B cell (primary cell): Measurements from ENCODE around the gene SNRNP27. TPM values are rescaled to one million over a fixed set of nuclear protein-coding genes. Genes with fewer than 3 reads are reported as not detected.

Experiments used
- ATAC-seq: fragments of 200-7000 bp; cut with Tn5 transposase; one replicate; pipeline ENCODE4 v1.10.0; 2021; ENCODE audit warnings: low read depth, mild to moderate bottlenecking, moderate number of reproducible peaks, moderate library complexity
- CTCF ChIA-PET: fragments of 350-600 bp; sonication (Branson Sonifier 250); formaldehyde crosslinking; loops from one replicate; lab custom pipeline; 2021; ENCODE audit warnings: antibody characterized with exemption, inconsistent platforms; lab: Charles Lee
- POLR2A ChIA-PET: fragments of 350-600 bp; sonication (Branson Sonifier 250); formaldehyde crosslinking; loops from one replicate; lab custom pipeline; 2021; ENCODE audit warnings: antibody characterized with exemption; lab: Charles Lee
- DNase-seq: peaks from one replicate; pipeline ENCODE4 v3.0.0; 2013
- H2AFZ ChIP-seq: 2 replicates; pipeline ENCODE4 v1.6.1; 2012; ENCODE audit warnings: mild to moderate bottlenecking, low read depth, low read length; ENCODE audit not compliant: insufficient read depth, poor library complexity, severe bottlenecking
- H3K27ac ChIP-seq, 2 donors: 1 replicate in 1 of 2; 2 replicates in 1 of 2; pipeline ENCODE4 v1.5.1; 2012 to 2013; ENCODE audit warnings: low read length in 2 of 2, mild to moderate bottlenecking in 2 of 2, moderate library complexity in 1 of 2
- H3K27me3 ChIP-seq, 4 experiments: fragments of 200-600 bp in 1 of 4; sonication (generic) in 1 of 4; replicated peaks in 1 of 4; 1 replicate in 2 of 4; 2 replicates in 2 of 4; pipeline versions ENCODE4 v1.6.1 to v1.7.0; 2013 to 2016; ENCODE audit warnings: low read length in 3 of 4, mild to moderate bottlenecking in 2 of 4, mixed read lengths in 1 of 4, moderate library complexity in 1 of 4; ENCODE audit not compliant: insufficient read depth in 4 of 4, control insufficient read depth in 3 of 4; ENCODE audit errors: control extremely low read depth in 1 of 4
- H3K36me3 ChIP-seq, 2 experiments: replicated peaks in 1 of 2; 1 replicate in 1 of 2; 2 replicates in 1 of 2; pipeline versions ENCODE4 v1.6.1 to v1.7.1; 2013; ENCODE audit warnings: low read length in 1 of 2; ENCODE audit not compliant: insufficient read depth in 2 of 2, control insufficient read depth in 1 of 2; ENCODE audit errors: control extremely low read depth in 1 of 2, extremely low read depth in 1 of 2
- H3K4me1 ChIP-seq, 2 donors: fragments of 200-600 bp in 1 of 2; sonication (generic) in 1 of 2; 1 replicate in 1 of 2; 2 replicates in 1 of 2; pipeline versions ENCODE4 v1.5.1 to v1.6.1; 2013 to 2017; ENCODE audit warnings: low read length in 2 of 2; ENCODE audit not compliant: control insufficient read depth in 2 of 2, insufficient read depth in 2 of 2
- H3K4me2 ChIP-seq: replicated peaks from 2 replicates; pipeline ENCODE3; 2012; ENCODE audit warnings: mild to moderate bottlenecking, low read depth, low read length; ENCODE audit not compliant: poor library complexity, severe bottlenecking
- H3K4me3 ChIP-seq, 5 experiments: fragments of 200-600 bp in 1 of 5; sonication (generic) in 1 of 5; 1 replicate in 3 of 5; 2 replicates in 2 of 5; pipeline versions ENCODE4 v1.5.1 to v1.7.0; 2011 to 2016; ENCODE audit warnings: low read length in 4 of 5, mild to moderate bottlenecking in 4 of 5, low read depth in 2 of 5, control low read depth in 1 of 5, moderate library complexity in 1 of 5; ENCODE audit not compliant: insufficient read depth in 1 of 5; ENCODE audit errors: control extremely low read depth in 1 of 5, extremely low read depth in 1 of 5
- H3K79me2 ChIP-seq: fragments of 200-600 bp; sonication (generic); one replicate; pipeline ENCODE4 v1.6.0; 2016; ENCODE audit warnings: low read length; ENCODE audit not compliant: control insufficient read depth, insufficient read depth
- H3K9ac ChIP-seq: fragments of 200-600 bp; sonication (generic); 2 replicates; pipeline ENCODE4 v1.6.1; 2017; ENCODE audit warnings: mild to moderate bottlenecking, low read length, moderate library complexity
- H3K9me3 ChIP-seq, 3 donors: one replicate each; pipeline versions ENCODE4 v1.6.1 to v1.7.1; 2013; ENCODE audit warnings: low read length in 2 of 3; ENCODE audit not compliant: control insufficient read depth in 2 of 3, insufficient read depth in 1 of 3; ENCODE audit errors: control extremely low read depth in 1 of 3
- H4K20me1 ChIP-seq: 2 replicates; pipeline ENCODE4 v1.6.0; 2012; ENCODE audit warnings: mild to moderate bottlenecking, low read length; ENCODE audit not compliant: insufficient read depth, control insufficient read depth, poor library complexity, severe bottlenecking
- H3K27ac Mint-ChIP-seq: one replicate; pipeline ENCODE4 v1.8.0; 2021; ENCODE audit warnings: mixed read lengths
- H3K27me3 Mint-ChIP-seq: one replicate; pipeline ENCODE4 v1.8.0; 2021; ENCODE audit warnings: mixed read lengths
- H3K4me1 Mint-ChIP-seq: one replicate; pipeline ENCODE4 v1.8.0; 2021; ENCODE audit warnings: mixed read lengths
- H3K4me3 Mint-ChIP-seq: one replicate; pipeline ENCODE4 v1.8.0; 2021; ENCODE audit warnings: mixed read lengths
- H3K9me3 Mint-ChIP-seq: one replicate; pipeline ENCODE4 v1.8.0; 2022; ENCODE audit warnings: mixed read lengths; ENCODE audit not compliant: insufficient read depth
- CTCF ChIP-seq: fragments of 200-600 bp; IDR thresholded peaks from one replicate; pipeline ENCODE4 v1.8.0; 2022; ENCODE audit warnings: antibody characterized with exemption, mild to moderate bottlenecking
- EZH2 ChIP-seq: IDR thresholded peaks from 2 replicates; pipeline ENCODE4 v1.6.1; 2012; ENCODE audit warnings: borderline replicate concordance, low read depth, mild to moderate bottlenecking, moderate library complexity, low read length; ENCODE audit not compliant: insufficient read depth, poor library complexity, severe bottlenecking
- WGBS: methylation state at CpG from one replicate; pipeline ENCODE4 v1.1.5; 2013; ENCODE audit warnings: missing lambda C conversion rate; ENCODE audit not compliant: insufficient coverage; 5-methylcytosine and 5-hydroxymethylcytosine counted together
- intact Hi-C: fragments of 100-400 bp; cut with micrococcal nuclease; formaldehyde crosslinking; loops from one replicate; pipeline ENCODE4 v1.10.0; 2022
- polyA plus RNA-seq: library from polyadenylated mRNA; depleted of rRNA; stranded (reverse); fragments of >200 nt; gene quantifications from 2 replicates; pipeline ENCODE4 v1.2.3, GENCODE V29; 2012
- total RNA-seq, 2 donors: library from RNA; stranded (reverse); fragments of 120-200 nt in 1 of 2; gene quantifications; 1 replicate in 1 of 2; 2 replicates in 1 of 2; pipeline versions ENCODE4 v1.2.3 to v1.2.4, GENCODE V29; 2013 to 2022

SNRNP27 gene
- total and polyA plus RNA-seq, 2 donors (not counting 1 experiment from before 2014, with no cell fraction given), result 20.5 to 54.8 TPM

GRCh38 chr2:69846182-69847067, 47.3 kb upstream of the SNRNP27 start:
- H4K20me1 ChIP-seq, result no peaks in the 10 kb centered on the region
- H3K4me2 ChIP-seq, result no peak overlapping the region
- intact Hi-C loops, result no loop called here
- POLR2A ChIA-PET, result interaction anchor here (0.6 kb wide), 1 partner anchor 489 kb away, joined by 3 read pairs; no protein-coding TSS in a partner anchor
- H2AFZ ChIP-seq, result no peak overlapping the region
- 93% methylated on average over 2 of the region's 9 CpGs for WGBS
- H3K4me3 Mint-ChIP-seq, result no peak overlapping the region
- H3K9ac ChIP-seq, result no peak overlapping the region
- no peaks in the 10 kb centered on the region for H3K27me3 Mint-ChIP-seq
- no peak for ATAC-seq
- CTCF ChIA-PET, result interaction anchor here (0.7 to 1.1 kb wide), 2 partner anchors 12 to 31 kb away, joined by 3 to 7 read pairs; no protein-coding TSS in a partner anchor
- H3K79me2 ChIP-seq, result no peaks in the 10 kb centered on the region
- H3K36me3 ChIP-seq, result peaks cover 18 to 65% of the 10 kb centered on the region in 2 experiments
- H3K27ac Mint-ChIP-seq, result no peak overlapping the region
- no peaks in the 10 kb centered on the region for H3K9me3 Mint-ChIP-seq
- H3K4me1 ChIP-seq, result no peaks in the 10 kb centered on the region
- no peak for DNase-seq
- TF ChIP-seq EZH2, result no peak
- TF ChIP-seq CTCF, result no peak
- H3K4me1 Mint-ChIP-seq, result no peaks in the 10 kb centered on the region
- no peaks in the 10 kb centered on the region for H3K27me3 ChIP-seq
- no peak overlapping the region for H3K4me3 ChIP-seq
- H3K9me3 ChIP-seq, result no peaks in the 10 kb centered on the region
- H3K27ac ChIP-seq, result no peak overlapping the region
